HEK293 (cell line): ENCODE measurements around the gene SMC3.

ENCODE experiments used
- CTCF ChIP-seq: fragments of 450-650 bp; formaldehyde crosslinking; IDR thresholded peaks from 2 replicates; pipeline ENCODE4 v1.5.1; 2016; ENCODE audit warnings: missing biosample characterization, missing genetic modification characterization
- PBX3 ChIP-seq: sonication (generic); formaldehyde crosslinking; IDR thresholded peaks from 2 replicates; pipeline ENCODE4 v1.8.1; 2022; ENCODE audit warnings: mild to moderate bottlenecking, moderate library complexity, missing genetic modification reagents
- REST ChIP-seq: fragments of 450-650 bp; formaldehyde crosslinking; IDR thresholded peaks from 2 replicates; pipeline ENCODE4 v1.5.1; 2016; ENCODE audit warnings: missing biosample characterization, missing genetic modification characterization
- TCF7L2 ChIP-seq: IDR thresholded peaks from 2 replicates; pipeline ENCODE4 v1.6.1; 2011; ENCODE audit warnings: low read depth, mild to moderate bottlenecking, inconsistent platforms, low read length, moderate library complexity, borderline replicate concordance
- ZBTB11 ChIP-seq: fragments of 450-650 bp; formaldehyde crosslinking; conservative IDR thresholded peaks from 2 replicates; pipeline ENCODE4 v1.5.1; 2016; ENCODE audit warnings: low read depth, missing biosample characterization, missing genetic modification characterization
- ZNF174 ChIP-seq: fragments of 450-650 bp; formaldehyde crosslinking; IDR thresholded peaks from 2 replicates; pipeline ENCODE4 v1.5.0; 2017; ENCODE audit warnings: missing biosample characterization, mild to moderate bottlenecking, missing genetic modification characterization
- ZNF239 ChIP-seq: fragments of 450-650 bp; formaldehyde crosslinking; IDR thresholded peaks from 2 replicates; pipeline ENCODE4 v1.5.1; 2016; ENCODE audit warnings: missing biosample characterization, missing genetic modification characterization
- ZNF248 ChIP-seq: fragments of 450-650 bp; formaldehyde crosslinking; IDR thresholded peaks from 2 replicates; pipeline ENCODE4 v1.5.1; 2017; ENCODE audit warnings: missing biosample characterization, missing genetic modification characterization
- ZNF335 ChIP-seq: fragments of 450-650 bp; formaldehyde crosslinking; conservative IDR thresholded peaks from 2 replicates; pipeline ENCODE4 v1.5.1; 2016; ENCODE audit warnings: missing biosample characterization, missing genetic modification characterization
- ZNF423 ChIP-seq: fragments of 450-650 bp; formaldehyde crosslinking; IDR thresholded peaks from 2 replicates; pipeline ENCODE4 v1.5.1; 2016; ENCODE audit warnings: missing biosample characterization, missing genetic modification characterization
- ZNF473 ChIP-seq: fragments of 450-650 bp; formaldehyde crosslinking; IDR thresholded peaks from 2 replicates; pipeline ENCODE4 v1.5.1; 2017; ENCODE audit warnings: missing biosample characterization, missing genetic modification characterization
- ZNF645 ChIP-seq: fragments of 450-650 bp; formaldehyde crosslinking; IDR thresholded peaks from 2 replicates; pipeline ENCODE4; 2016; ENCODE audit warnings: missing biosample characterization, missing genetic modification characterization
- ZNF777 ChIP-seq: fragments of 450-650 bp; formaldehyde crosslinking; IDR thresholded peaks from 2 replicates; pipeline ENCODE4 v1.5.1; 2017; ENCODE audit warnings: missing biosample characterization, missing genetic modification characterization, borderline replicate concordance
- ZNF792 ChIP-seq: fragments of 450-650 bp; formaldehyde crosslinking; IDR thresholded peaks from 2 replicates; pipeline ENCODE4 v1.5.1; 2016; ENCODE audit warnings: missing biosample characterization, missing genetic modification characterization

GRCh38 chr10:110625356-110625894 is 57.9 kb downstream of the SMC3 start:
- TF ChIP-seq CTCF, result no peak
- no peak for TF ChIP-seq REST
- TF ChIP-seq TCF7L2, result no peak
- TF ChIP-seq ZNF174, result no peak
- no peak for TF ChIP-seq ZNF645 (tag by site-specific recombination)
- no peak for TF ChIP-seq ZNF473
- TF ChIP-seq ZNF335 (tag by site-specific recombination), result no peak
- no peak for TF ChIP-seq ZNF423
- TF ChIP-seq ZNF777 (tag by site-specific recombination), result no peak
- no peak for TF ChIP-seq ZNF248 (tag by site-specific recombination)
- TF ChIP-seq PBX3 (CRISPR knock-in tag), result no peak
- TF ChIP-seq ZNF239, result no peak
- no peak for TF ChIP-seq ZNF792 (tag by site-specific recombination)
- no peak for TF ChIP-seq ZBTB11 (tag by site-specific recombination)
